ENCODE results near the gene ZC3H7B. TPM values are rescaled to one million over a fixed set of nuclear protein-coding genes. Genes with fewer than 3 reads are reported as not detected.

Gene ZC3H7B
- total RNA-seq, 1 donor from 2014 or later: 69.2 TPM

DNA sequence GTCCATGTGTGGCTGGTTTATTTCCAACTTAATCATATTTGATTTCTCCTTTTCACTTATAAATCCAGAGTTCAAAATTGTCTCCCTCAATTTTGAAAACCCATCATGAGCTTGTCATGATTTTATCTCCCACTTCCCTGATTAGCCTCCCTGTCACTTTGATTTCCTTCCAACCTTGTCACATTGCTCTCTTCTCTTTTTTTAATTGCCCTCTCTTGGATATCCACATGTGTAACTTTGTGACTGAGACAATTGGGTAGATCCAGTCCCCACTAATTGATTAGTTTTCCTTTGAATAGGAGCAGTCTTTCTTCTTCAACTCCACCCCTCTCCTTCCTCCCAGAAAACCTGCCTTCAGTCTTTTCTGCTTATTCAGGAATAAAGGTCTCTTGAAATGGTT is 82.8 kb downstream of the ZC3H7B start:
- Mint-ChIP-seq H3K4me1 (ENCODE audit: unreplicated experiment) (no peaks in the 10 kb centered on the region), H3K36me3 (ENCODE audit: low read depth, unreplicated experiment) (no peaks in the 10 kb centered on the region), H3K4me3 (ENCODE audit: unreplicated experiment) (no peak overlapping the region), H3K27ac (ENCODE audit: unreplicated experiment) (no peak overlapping the region), H3K9me3 (ENCODE audit: unreplicated experiment) (no peaks in the 10 kb centered on the region), H3K27me3 (ENCODE audit: unreplicated experiment) (peaks cover 5% of the 10 kb centered on the region)
- TF ChIP-seq, protein P1, sequence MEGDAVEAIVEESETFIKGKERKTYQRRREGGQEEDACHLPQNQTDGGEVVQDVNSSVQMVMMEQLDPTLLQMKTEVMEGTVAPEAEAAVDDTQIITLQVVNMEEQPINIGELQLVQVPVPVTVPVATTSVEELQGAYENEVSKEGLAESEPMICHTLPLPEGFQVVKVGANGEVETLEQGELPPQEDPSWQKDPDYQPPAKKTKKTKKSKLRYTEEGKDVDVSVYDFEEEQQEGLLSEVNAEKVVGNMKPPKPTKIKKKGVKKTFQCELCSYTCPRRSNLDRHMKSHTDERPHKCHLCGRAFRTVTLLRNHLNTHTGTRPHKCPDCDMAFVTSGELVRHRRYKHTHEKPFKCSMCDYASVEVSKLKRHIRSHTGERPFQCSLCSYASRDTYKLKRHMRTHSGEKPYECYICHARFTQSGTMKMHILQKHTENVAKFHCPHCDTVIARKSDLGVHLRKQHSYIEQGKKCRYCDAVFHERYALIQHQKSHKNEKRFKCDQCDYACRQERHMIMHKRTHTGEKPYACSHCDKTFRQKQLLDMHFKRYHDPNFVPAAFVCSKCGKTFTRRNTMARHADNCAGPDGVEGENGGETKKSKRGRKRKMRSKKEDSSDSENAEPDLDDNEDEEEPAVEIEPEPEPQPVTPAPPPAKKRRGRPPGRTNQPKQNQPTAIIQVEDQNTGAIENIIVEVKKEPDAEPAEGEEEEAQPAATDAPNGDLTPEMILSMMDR (IDR thresholded peaks at IDR 0.05; ENCODE audit: unreplicated experiment): no peak
- DNase-seq (ENCODE audit: low spot score): no peak

DNA sequence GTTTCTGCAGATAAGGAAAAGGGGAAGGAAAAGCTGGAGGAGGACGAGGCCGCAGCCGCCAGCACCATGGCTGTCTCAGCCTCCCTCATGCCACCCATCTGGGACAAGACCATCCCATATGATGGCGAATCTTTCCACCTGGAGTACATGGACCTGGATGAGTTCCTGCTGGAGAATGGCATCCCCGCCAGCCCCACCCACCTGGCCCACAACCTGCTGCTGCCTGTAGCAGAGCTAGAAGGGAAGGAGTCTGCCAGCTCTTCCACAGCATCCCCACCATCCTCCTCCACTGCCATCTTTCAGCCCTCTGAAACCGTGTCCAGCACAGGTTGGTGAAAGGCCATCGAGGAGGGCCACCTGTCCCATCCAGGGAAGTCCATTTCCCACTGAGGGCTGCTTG is 86.0 kb downstream of the ZC3H7B start:
- TF ChIP-seq, protein P1 (IDR thresholded peaks at IDR 0.05; ENCODE audit: unreplicated experiment): no peak
- H3K4me3 Mint-ChIP-seq (ENCODE audit: unreplicated experiment): no peak overlapping the region
- peaks cover 3% of the 10 kb centered on the region for H3K36me3 Mint-ChIP-seq (ENCODE audit: low read depth, unreplicated experiment)
- no peak for DNase-seq (ENCODE audit: low spot score)
- H3K4me1 Mint-ChIP-seq (ENCODE audit: unreplicated experiment): no peaks in the 10 kb centered on the region
- peaks cover 5% of the 10 kb centered on the region for H3K27me3 Mint-ChIP-seq (ENCODE audit: unreplicated experiment)
- no peaks in the 10 kb centered on the region for H3K9me3 Mint-ChIP-seq (ENCODE audit: unreplicated experiment)
- no peak overlapping the region for H3K27ac Mint-ChIP-seq (ENCODE audit: unreplicated experiment)

DNA sequence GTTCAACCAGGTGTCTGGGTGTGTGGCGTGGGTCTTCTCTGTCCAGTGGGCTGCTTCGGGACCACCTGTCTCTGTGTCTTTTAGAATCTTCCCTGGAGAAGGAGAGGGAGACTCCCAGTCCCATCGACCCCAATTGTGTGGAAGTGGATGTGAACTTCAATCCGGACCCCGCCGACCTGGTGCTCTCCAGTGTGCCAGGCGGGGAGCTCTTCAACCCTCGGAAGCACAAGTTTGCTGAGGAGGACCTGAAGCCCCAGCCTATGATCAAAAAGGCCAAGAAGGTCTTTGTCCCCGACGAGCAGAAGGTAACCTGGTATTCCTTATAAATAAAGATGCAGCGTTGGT is 92.7 kb downstream of the ZC3H7B start:
- peaks cover 1% of the 10 kb centered on the region for H3K27me3 Mint-ChIP-seq (ENCODE audit: unreplicated experiment)
- H3K4me1 Mint-ChIP-seq (ENCODE audit: unreplicated experiment): no peaks in the 10 kb centered on the region
- H3K9me3 Mint-ChIP-seq (ENCODE audit: unreplicated experiment): no peaks in the 10 kb centered on the region
- TF ChIP-seq, protein P1 (IDR thresholded peaks at IDR 0.05; ENCODE audit: unreplicated experiment): no peak
- DNase-seq (ENCODE audit: low spot score): no peak
- no peak overlapping the region for H3K27ac Mint-ChIP-seq (ENCODE audit: unreplicated experiment)
- H3K36me3 Mint-ChIP-seq (ENCODE audit: low read depth, unreplicated experiment): peaks cover 8% of the 10 kb centered on the region
- H3K4me3 Mint-ChIP-seq (ENCODE audit: unreplicated experiment): no peak overlapping the region

DNA sequence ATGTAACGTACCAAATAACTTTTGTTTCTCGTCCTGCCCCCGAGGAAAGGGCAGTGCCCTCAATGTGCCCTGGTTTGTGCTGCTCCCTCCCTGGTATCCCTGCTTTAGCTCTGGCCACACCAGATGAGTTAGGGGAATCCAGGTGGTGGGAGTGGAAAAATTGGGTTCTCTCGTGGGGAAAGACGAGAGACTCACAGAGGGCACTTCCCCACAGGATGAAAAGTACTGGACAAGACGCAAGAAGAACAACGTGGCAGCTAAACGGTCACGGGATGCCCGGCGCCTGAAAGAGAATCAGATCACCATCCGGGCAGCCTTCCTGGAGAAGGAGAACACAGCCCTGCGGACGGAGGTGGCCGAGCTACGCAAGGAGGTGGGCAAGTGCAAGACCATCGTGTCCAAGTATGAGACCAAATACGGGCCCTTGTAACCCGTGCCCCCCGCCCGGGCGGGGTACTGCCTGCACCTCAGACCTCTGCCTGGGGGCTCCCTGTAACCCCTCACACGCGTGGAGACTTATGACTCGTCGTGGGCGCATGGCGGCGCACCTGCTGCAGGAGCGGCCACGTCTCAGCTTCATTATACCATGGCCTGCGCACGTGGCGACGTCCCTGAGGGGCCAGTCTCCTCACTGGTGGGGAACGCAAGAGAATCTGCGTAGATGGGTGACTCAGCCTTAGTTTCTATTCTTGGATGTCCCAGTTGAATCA is 94.4 kb downstream of the ZC3H7B start:
- DNase-seq (ENCODE audit: low spot score): no peak
- no peak overlapping the region for H3K27ac Mint-ChIP-seq (ENCODE audit: unreplicated experiment)
- peaks cover 1% of the 10 kb centered on the region for H3K27me3 Mint-ChIP-seq (ENCODE audit: unreplicated experiment)
- no peak overlapping the region for H3K4me3 Mint-ChIP-seq (ENCODE audit: unreplicated experiment)
- no peaks in the 10 kb centered on the region for H3K4me1 Mint-ChIP-seq (ENCODE audit: unreplicated experiment)
- peaks cover 5% of the 10 kb centered on the region for H3K36me3 Mint-ChIP-seq (ENCODE audit: low read depth, unreplicated experiment)
- TF ChIP-seq, protein P1 (IDR thresholded peaks at IDR 0.05; ENCODE audit: unreplicated experiment): no peak
- no peaks in the 10 kb centered on the region for H3K9me3 Mint-ChIP-seq (ENCODE audit: unreplicated experiment)

DNA sequence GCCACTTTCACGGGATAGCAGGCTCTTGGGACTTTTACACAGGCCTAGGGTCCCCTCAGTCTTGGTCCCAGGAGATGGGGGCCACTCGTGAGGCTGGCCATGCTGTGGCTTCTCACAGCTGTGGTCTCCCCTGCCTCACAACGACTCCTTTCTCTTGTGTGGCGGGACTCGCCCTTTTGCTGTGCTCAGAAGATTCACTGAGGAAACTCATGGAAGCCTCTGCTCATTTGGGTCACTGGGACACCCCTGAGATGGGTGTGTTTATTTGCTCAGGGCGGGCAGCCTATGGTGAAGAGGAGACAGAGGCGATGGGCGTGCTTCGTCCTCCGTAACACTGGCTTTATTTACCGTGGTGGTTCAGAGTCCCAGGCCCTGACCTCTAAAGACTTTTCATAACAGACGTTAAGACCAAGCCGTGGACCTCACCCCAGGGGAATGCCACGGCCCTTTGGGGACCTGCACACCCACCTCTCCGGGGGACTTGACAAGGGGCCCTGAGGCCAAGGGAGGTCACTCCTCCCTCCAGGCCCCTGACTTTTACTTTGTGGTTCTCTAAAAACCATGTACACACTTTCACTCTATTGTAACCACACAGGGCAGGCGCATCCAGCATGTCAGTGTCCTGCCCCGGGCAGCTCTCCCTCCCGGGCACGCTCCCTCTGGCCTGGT is 96.0 kb downstream of the ZC3H7B start:
- H3K27ac Mint-ChIP-seq (ENCODE audit: unreplicated experiment): no peak overlapping the region
- no peaks in the 10 kb centered on the region for H3K9me3 Mint-ChIP-seq (ENCODE audit: unreplicated experiment)
- H3K4me1 Mint-ChIP-seq (ENCODE audit: unreplicated experiment): no peaks in the 10 kb centered on the region
- H3K36me3 Mint-ChIP-seq (ENCODE audit: low read depth, unreplicated experiment): peaks cover 5% of the 10 kb centered on the region
- H3K27me3 Mint-ChIP-seq (ENCODE audit: unreplicated experiment): peaks cover 1% of the 10 kb centered on the region
- H3K4me3 Mint-ChIP-seq (ENCODE audit: unreplicated experiment): no peak overlapping the region
- no peak for DNase-seq (ENCODE audit: low spot score)
- TF ChIP-seq, protein P1 (IDR thresholded peaks at IDR 0.05; ENCODE audit: unreplicated experiment): no peak

Data from endothelial cell (in vitro differentiated cells).